AG09319 (cell line): ENCODE measurements around the gene PPP4R1.

Source experiments
- DNase-seq: peaks from one replicate; pipeline ENCODE4 v3.0.0-alpha.2; 2010; ENCODE audit warnings: low read depth; ENCODE audit errors: extremely low read depth
- TF ChIP-seq, protein P1 (sequence below): IDR thresholded peaks from 2 replicates; pipeline ENCODE4 v1.5.1; 2011; ENCODE audit warnings: low read depth, mild to moderate bottlenecking, inconsistent platforms, low read length, moderate library complexity

PPP4R1 gene

DNA sequence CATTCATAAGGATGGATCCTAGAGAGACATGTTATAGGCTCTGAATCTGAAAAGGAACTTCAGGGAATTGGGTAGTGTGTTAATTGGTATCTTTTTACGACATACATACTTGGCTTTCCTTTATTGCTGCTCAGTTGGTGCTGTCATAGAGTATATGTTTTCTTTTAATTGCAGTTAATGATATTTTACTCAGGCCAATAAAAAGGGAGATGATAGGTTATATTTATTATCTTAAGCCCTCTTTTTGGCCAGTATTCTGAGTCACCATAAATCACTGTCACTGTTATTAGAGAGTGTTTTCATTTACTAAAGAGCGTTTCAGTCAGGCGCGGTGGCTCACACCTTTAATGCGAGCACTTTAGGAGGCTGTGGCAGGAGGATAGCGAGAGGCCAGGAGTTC is 91.4 kb downstream of the PPP4R1 start:
- no peak for DNase-seq
- TF ChIP-seq, protein P1, sequence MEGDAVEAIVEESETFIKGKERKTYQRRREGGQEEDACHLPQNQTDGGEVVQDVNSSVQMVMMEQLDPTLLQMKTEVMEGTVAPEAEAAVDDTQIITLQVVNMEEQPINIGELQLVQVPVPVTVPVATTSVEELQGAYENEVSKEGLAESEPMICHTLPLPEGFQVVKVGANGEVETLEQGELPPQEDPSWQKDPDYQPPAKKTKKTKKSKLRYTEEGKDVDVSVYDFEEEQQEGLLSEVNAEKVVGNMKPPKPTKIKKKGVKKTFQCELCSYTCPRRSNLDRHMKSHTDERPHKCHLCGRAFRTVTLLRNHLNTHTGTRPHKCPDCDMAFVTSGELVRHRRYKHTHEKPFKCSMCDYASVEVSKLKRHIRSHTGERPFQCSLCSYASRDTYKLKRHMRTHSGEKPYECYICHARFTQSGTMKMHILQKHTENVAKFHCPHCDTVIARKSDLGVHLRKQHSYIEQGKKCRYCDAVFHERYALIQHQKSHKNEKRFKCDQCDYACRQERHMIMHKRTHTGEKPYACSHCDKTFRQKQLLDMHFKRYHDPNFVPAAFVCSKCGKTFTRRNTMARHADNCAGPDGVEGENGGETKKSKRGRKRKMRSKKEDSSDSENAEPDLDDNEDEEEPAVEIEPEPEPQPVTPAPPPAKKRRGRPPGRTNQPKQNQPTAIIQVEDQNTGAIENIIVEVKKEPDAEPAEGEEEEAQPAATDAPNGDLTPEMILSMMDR, result no peak

DNA sequence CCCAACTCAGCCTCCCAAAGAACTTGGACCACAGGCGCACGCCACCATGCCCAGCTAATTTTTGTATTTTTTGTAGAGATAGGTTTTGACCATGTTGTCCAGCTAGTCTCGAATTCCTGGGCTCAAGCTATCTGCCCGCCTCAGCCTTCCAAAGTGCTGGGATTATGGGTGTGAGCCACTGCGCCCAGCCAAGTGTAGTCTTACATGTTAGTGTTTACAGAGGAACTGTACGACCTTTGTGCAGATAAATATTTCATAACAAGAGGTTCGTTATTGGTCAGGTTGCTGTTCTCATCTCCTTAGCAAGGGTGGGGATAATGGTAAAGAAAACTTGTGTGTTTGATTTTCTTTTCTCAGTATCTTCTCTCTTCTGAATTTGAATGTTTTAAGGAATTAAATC is 92.6 kb downstream of the PPP4R1 start:
- no peak for DNase-seq

DNA sequence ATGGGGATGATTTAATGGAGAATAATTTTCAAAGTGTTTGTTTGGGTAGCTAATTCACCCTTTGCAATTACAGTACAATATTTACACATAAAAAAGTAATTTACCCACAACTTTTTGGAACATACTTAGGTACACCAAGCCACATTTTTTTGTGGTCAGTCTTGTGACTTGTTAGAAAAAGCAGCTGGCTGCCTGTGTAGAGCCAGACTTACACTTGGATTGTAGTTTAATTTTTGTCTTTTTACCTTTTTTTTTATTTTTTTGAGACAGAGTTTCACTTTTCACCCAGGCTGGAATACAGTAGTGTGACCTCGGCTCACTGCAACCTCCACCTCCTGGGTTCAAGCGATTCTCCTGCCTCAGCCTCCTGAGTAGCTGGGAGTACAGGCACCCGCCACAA is 93.7 kb downstream of the PPP4R1 start:
- TF ChIP-seq, protein P1, result no peak
- no peak for DNase-seq

More for the DNA sequence above, 92.6 kb downstream of the PPP4R1 start:
- TF ChIP-seq, protein P1, result no peak

DNA sequence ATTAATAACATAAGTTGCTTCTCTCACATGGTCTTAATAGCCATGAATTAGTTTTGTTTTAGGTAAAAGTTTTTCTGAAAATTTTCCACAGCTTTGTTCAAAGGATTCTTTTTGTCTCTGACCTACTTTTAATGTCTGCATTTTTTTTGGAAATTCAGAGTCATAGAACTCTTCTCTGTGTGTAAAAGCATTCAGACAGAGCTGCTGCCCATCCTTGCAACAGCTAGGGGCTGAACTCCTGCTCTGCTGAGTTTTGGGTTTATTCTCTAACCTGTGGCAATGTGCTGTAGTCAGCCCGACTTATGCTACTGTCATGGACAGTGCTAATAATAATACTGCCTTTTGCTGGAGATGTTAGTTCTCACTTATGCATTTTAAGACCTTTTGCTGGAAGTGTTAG is 95.0 kb downstream of the PPP4R1 start:
- no peak for DNase-seq
- TF ChIP-seq, protein P1, result no peak

DNA sequence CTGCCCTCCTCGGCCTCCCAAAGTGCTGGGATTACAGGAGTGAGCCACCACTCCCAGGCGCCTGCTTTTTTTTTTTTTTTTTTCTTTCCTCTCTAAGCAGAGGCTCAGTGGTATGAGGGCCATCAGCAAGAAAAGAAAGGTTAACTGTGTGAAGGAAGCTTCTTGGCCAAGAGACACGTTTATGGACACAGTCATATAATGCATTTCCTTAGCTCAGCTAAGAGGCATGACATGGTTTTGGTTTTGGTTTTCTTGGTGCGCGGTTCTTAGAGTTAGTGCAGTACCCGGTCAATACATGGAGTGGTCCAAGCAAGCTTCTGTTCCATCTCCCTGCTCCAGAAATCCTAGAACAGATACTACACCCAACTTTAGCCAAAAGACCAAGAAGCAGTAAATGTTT is 96.5 kb downstream of the PPP4R1 start:
- TF ChIP-seq, protein P1, result no peak
- no peak for DNase-seq

DNA sequence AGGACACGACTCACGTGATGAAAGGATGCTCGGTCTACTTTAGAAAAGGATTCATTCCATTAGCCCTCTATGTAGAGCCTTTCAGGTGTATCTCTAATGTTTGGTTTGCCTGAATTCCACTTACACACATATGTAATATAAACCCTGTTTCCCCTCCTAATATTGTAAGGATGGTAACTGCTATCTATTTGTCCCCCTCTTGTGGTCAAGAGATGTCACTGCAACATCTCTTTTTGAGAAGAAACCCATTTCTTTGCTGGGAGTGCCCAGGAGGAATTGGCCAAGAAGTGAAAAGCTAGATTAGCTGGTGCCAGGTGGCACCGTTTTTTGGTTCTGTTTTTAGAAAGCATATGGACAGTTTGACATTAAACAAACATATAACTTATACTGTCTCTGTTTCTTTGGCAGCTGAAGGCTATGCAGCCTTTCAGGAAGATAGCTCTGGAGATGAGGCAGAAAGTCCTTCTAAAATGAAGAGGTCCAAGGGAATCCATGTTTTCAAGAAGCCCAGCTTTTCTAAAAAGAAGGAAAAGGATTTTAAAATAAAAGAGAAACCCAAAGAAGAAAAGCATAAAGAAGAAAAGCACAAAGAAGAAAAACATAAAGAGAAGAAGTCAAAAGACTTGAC is 97.8 kb downstream of the PPP4R1 start:
- TF ChIP-seq, protein P1, result peak; percentile 77
- no peak for DNase-seq

DNA sequence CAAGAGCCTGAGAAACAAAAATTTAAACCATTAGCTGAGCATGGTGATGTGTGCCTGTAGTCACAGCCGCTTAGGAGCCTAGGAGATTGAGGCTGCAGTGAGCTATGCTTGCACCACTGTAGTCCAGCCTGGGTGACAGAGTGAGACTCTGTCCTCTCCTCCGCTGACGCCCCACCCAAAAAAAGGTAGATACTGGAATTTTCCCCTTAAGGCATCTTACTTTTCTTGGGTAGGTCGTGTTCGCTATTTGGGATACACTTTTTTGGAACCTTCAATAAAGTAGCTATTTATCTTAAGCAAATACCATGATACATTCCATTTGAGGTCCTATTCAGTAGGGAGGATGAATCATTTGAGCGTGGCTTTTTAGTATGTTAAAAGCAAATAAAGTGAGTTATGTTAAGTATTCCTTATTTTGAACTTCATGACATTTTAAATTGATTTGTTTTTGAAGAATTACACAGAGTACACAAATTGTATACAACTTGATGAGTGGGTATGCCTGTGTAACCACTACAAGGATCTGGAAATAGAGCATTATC is 100.3 kb downstream of the PPP4R1 start:
- TF ChIP-seq, protein P1, result no peak
- DNase-seq, result no peak
